A673 (cell line): ENCODE data around the gene GRM1. TPM values are rescaled to one million over a fixed set of nuclear protein-coding genes. Genes with fewer than 3 reads are reported as not detected.

Experiments used
- BruUV-seq: library from RNA; stranded (reverse); fragments of 400-500 nt; replicated peaks from 2 replicates; lab custom pipeline; 2021; lab: Mats Ljungman, UMichigan
- CTCF ChIA-PET: fragments of 300-600 bp; sonication (Branson Sonifier 250); formaldehyde crosslinking; loops from one replicate; lab custom pipeline; 2022; ENCODE audit warnings: antibody characterized with exemption; lab: Charles Lee
- POLR2A ChIA-PET: fragments of 300-600 bp; sonication (Branson Sonifier 250); formaldehyde crosslinking; loops from one replicate; lab custom pipeline; 2022; ENCODE audit warnings: antibody characterized with exemption; ENCODE audit not compliant: low non-redundant PET; lab: Charles Lee
- DNase-seq: peaks from one replicate; pipeline ENCODE4 v3.0.0-alpha.2; 2015; ENCODE audit warnings: low spot score
- H3K27ac ChIP-seq: fragments of 200-600 bp; sonication (generic); 2 replicates; pipeline ENCODE4 v1.5.1; 2016; ENCODE audit warnings: mixed run types, low read depth, mild to moderate bottlenecking, mixed read lengths, antibody characterized with exemption, low read length; ENCODE audit not compliant: poor library complexity, severe bottlenecking
- H3K27me3 ChIP-seq: fragments of 200-600 bp; sonication (generic); replicated peaks from 2 replicates; pipeline ENCODE4 v1.6.1; 2017; ENCODE audit warnings: mixed run types, low read depth, mild to moderate bottlenecking, mixed read lengths, antibody characterized with exemption, low read length; ENCODE audit not compliant: insufficient read depth, poor library complexity
- H3K36me3 ChIP-seq: fragments of 200-600 bp; sonication (generic); 2 replicates; pipeline ENCODE4 v1.6.1; 2016; ENCODE audit warnings: mixed run types, mild to moderate bottlenecking, mixed read lengths, antibody characterized with exemption, low read length; ENCODE audit not compliant: insufficient read depth, poor library complexity, severe bottlenecking
- H3K4me1 ChIP-seq: fragments of 200-600 bp; sonication (generic); 2 replicates; pipeline ENCODE4 v1.6.1; 2017; ENCODE audit warnings: mixed run types, mild to moderate bottlenecking, mixed read lengths, antibody characterized with exemption, low read length; ENCODE audit not compliant: insufficient read depth, poor library complexity, severe bottlenecking
- H3K4me3 ChIP-seq: fragments of 200-600 bp; sonication (generic); 2 replicates; pipeline ENCODE4 v1.5.1; 2016; ENCODE audit warnings: low read depth, mixed run types, mild to moderate bottlenecking, mixed read lengths, low read length; ENCODE audit not compliant: poor library complexity, severe bottlenecking
- H3K9me3 ChIP-seq: fragments of 200-600 bp; sonication (generic); 2 replicates; pipeline ENCODE4 v1.6.1; 2016; ENCODE audit warnings: mixed run types, low read depth, mild to moderate bottlenecking, mixed read lengths, antibody characterized with exemption, low read length; ENCODE audit not compliant: poor library complexity, severe bottlenecking
- CTCF ChIP-seq: fragments of 300-800, 200-600 bp; sonication (generic); conservative IDR thresholded peaks from 2 replicates; pipeline ENCODE4 v1.5.1; 2017; ENCODE audit warnings: low read depth, mild to moderate bottlenecking, antibody characterized with exemption, low read length, moderate library complexity, mixed read lengths
- EZH2 ChIP-seq: fragments of 200-600 bp; sonication (generic); IDR thresholded peaks from 2 replicates; pipeline ENCODE4 v1.6.1; 2017; ENCODE audit warnings: borderline replicate concordance, low read depth, mild to moderate bottlenecking, mixed read lengths, antibody characterized with exemption, low read length; ENCODE audit not compliant: poor library complexity, severe bottlenecking
- intact Hi-C: fragments of 100-400 bp; cut with micrococcal nuclease; formaldehyde crosslinking; loops from one replicate; pipeline ENCODE4 v1.10.0; 2022; ENCODE audit not compliant: unreplicated experiment
- total RNA-seq: library from RNA; stranded (reverse); gene quantifications from 2 replicates; pipeline ENCODE4 v1.2.3, GENCODE V29; 2021

The GRM1 gene
- total RNA-seq, 1 experiment from 2014 or later, result 0.11 TPM

- DNase-seq, result no peak
- Histone ChIP-seq H3K4me3 (no peak overlapping the region), H3K27ac (no peak overlapping the region), H3K9me3 (no peaks in the 10 kb centered on the region), H3K4me1 (no peaks in the 10 kb centered on the region), H3K36me3 (no peaks in the 10 kb centered on the region), H3K27me3 (no peaks in the 10 kb centered on the region)
- TF ChIP-seq EZH2 (no peak), CTCF (no peak)
- BruUV-seq, result no TSS peak
- CTCF ChIA-PET, result no interaction called here
- intact Hi-C loops, result no loop called here
- POLR2A ChIA-PET, result no interaction called here
Measured at GRCh38 chr6:146310628-146311027, 281.8 kb downstream of the GRM1 start.

- Histone ChIP-seq H3K36me3 (no peaks in the 10 kb centered on the region), H3K27ac (no peak overlapping the region), H3K27me3 (no peaks in the 10 kb centered on the region), H3K4me1 (no peaks in the 10 kb centered on the region), H3K9me3 (no peaks in the 10 kb centered on the region), H3K4me3 (no peak overlapping the region)
- TF ChIP-seq CTCF, result no peak
- no peak for TF ChIP-seq EZH2
- CTCF ChIA-PET, result no interaction called here
- no TSS peak for BruUV-seq
- POLR2A ChIA-PET, result no interaction called here
- intact Hi-C loops, result no loop called here
- DNase-seq, result no peak
Measured at GRCh38 chr6:146311079-146311478, 282.2 kb downstream of the GRM1 start.

GRCh38 chr6:146312608-146313007 is 283.7 kb downstream of the GRM1 start:
- ChIA-PET POLR2A (no interaction called here), CTCF (no interaction called here)
- intact Hi-C loops, result no loop called here
- Histone ChIP-seq H3K4me3 (no peak overlapping the region), H3K27ac (no peak overlapping the region), H3K36me3 (no peaks in the 10 kb centered on the region), H3K27me3 (no peaks in the 10 kb centered on the region), H3K4me1 (no peaks in the 10 kb centered on the region), H3K9me3 (no peaks in the 10 kb centered on the region)
- DNase-seq, result no peak
- TF ChIP-seq CTCF, result no peak
- TF ChIP-seq EZH2, result no peak
- BruUV-seq, result no TSS peak
